Natural killer cell treated with Interleukin-12 subunit alpha and Interleukin-12 subunit beta and Interleukin-15 and Interleukin-18, amount 100 ng/mL, for 72 hours (primary cell): ENCODE measurements around the gene FOXN3. TPM values are rescaled to one million over a fixed set of nuclear protein-coding genes. Genes with fewer than 3 reads are reported as not detected.
A peak's percentile ranks its signal among the peaks of the same experiment; 100 is the strongest.

Experiments used
- ATAC-seq, 2 donors: fragments of 150-1000 bp; cut with Tn5 transposase in 1 of 2; sonication (Bioruptor Pico), chemical (Tn5 transposase) in 1 of 2; 2 replicates each; pipeline ENCODE4 v1.10.0; 2021
- DNase-seq: peaks from one replicate; pipeline ENCODE4 v3.0.0; 2022; ENCODE audit warnings: low spot score
- H3K27ac Mint-ChIP-seq, 2 donors: 1 replicate in 1 of 2; 2 replicates in 1 of 2; pipeline ENCODE4 v1.8.0; 2022; ENCODE audit warnings: mixed read lengths in 2 of 2, mild to moderate bottlenecking in 1 of 2, moderate library complexity in 1 of 2
- H3K27me3 Mint-ChIP-seq, 2 donors: 1 replicate in 1 of 2; 2 replicates in 1 of 2; pipeline ENCODE4 v1.8.0; 2022; ENCODE audit warnings: mixed read lengths in 2 of 2
- H3K36me3 Mint-ChIP-seq: one replicate; pipeline ENCODE4 v1.8.0; 2022; ENCODE audit warnings: mixed read lengths
- H3K4me1 Mint-ChIP-seq, 2 donors: 1 replicate in 1 of 2; 2 replicates in 1 of 2; pipeline ENCODE4 v1.8.0; 2022; ENCODE audit warnings: low read depth in 2 of 2, mixed read lengths in 2 of 2, mild to moderate bottlenecking in 1 of 2
- H3K4me3 Mint-ChIP-seq: one replicate; pipeline ENCODE4 v1.8.0; 2022; ENCODE audit warnings: mixed read lengths
- H3K9me3 Mint-ChIP-seq: 2 replicates; pipeline ENCODE4 v1.8.0; 2022; ENCODE audit warnings: mixed read lengths
- total RNA-seq, 2 donors: library from RNA; stranded (reverse); gene quantifications; one replicate each; pipeline ENCODE4 v1.2.3, GENCODE V29; 2022

The FOXN3 gene
- total RNA-seq, 2 donors from 2014 or later = 127 to 133 TPM

GRCh38 chr14:89144066-89144465 is 273.0 kb downstream of the FOXN3 start:
- DNase-seq (no peak), ATAC-seq (no peak)
- Mint-ChIP-seq H3K27ac (no peak overlapping the region), H3K4me3 (no peak overlapping the region), H3K36me3 (no peaks in the 10 kb centered on the region), H3K9me3 (no peaks in the 10 kb centered on the region), H3K4me1 (no peaks in the 10 kb centered on the region), H3K27me3 (peaks cover 12% of the 10 kb centered on the region in 2 donors)

- DNase-seq (no peak), ATAC-seq (no peak)
- H3K27me3 Mint-ChIP-seq = peaks cover 12% of the 10 kb centered on the region in 2 donors
- H3K27ac Mint-ChIP-seq = no peak overlapping the region
- no peaks in the 10 kb centered on the region for H3K9me3 Mint-ChIP-seq
- no peaks in the 10 kb centered on the region for H3K36me3 Mint-ChIP-seq
- H3K4me1 Mint-ChIP-seq = no peaks in the 10 kb centered on the region
- no peak overlapping the region for H3K4me3 Mint-ChIP-seq
Observed at GRCh38 chr14:89143595-89143994, 273.4 kb downstream of the FOXN3 start.

- no peak for DNase-seq
- peaks cover 12% of the 10 kb centered on the region in 2 donors for H3K27me3 Mint-ChIP-seq
- no peak overlapping the region for H3K4me3 Mint-ChIP-seq
- no peaks in the 10 kb centered on the region for H3K4me1 Mint-ChIP-seq
- ATAC-seq = no peak
- no peaks in the 10 kb centered on the region for H3K36me3 Mint-ChIP-seq
- no peaks in the 10 kb centered on the region for H3K9me3 Mint-ChIP-seq
- H3K27ac Mint-ChIP-seq = no peak overlapping the region
Observed at GRCh38 chr14:89142366-89142765, 274.7 kb downstream of the FOXN3 start.

GRCh38 chr14:89141862-89142261 is 275.2 kb downstream of the FOXN3 start:
- Mint-ChIP-seq H3K27ac (no peak overlapping the region), H3K4me1 (no peaks in the 10 kb centered on the region), H3K4me3 (no peak overlapping the region), H3K9me3 (no peaks in the 10 kb centered on the region), H3K27me3 (peaks cover 12% of the 10 kb centered on the region in 2 donors), H3K36me3 (no peaks in the 10 kb centered on the region)
- DNase-seq (no peak), ATAC-seq (no peak)

GRCh38 chr14:89140326-89140725 is 276.7 kb downstream of the FOXN3 start:
- H3K9me3 Mint-ChIP-seq = peaks cover 10% of the 10 kb centered on the region
- H3K4me3 Mint-ChIP-seq = no peak overlapping the region
- H3K27me3 Mint-ChIP-seq = peaks cover 12 to 13% of the 10 kb centered on the region in 2 donors
- H3K4me1 Mint-ChIP-seq = no peaks in the 10 kb centered on the region
- ATAC-seq (no peak), DNase-seq (no peak)
- H3K27ac Mint-ChIP-seq = no peak overlapping the region
- H3K36me3 Mint-ChIP-seq = peaks cover 14% of the 10 kb centered on the region

GRCh38 chr14:89139404-89140247 is 277.4 kb downstream of the FOXN3 start:
- ATAC-seq = no peak
- Mint-ChIP-seq H3K27me3 (peaks cover 6 to 11% of the 10 kb centered on the region in 2 donors), H3K36me3 (peaks cover 17% of the 10 kb centered on the region)

GRCh38 chr14:89138846-89139245 is 278.2 kb downstream of the FOXN3 start:
- Mint-ChIP-seq H3K36me3 (peaks cover 17% of the 10 kb centered on the region), H3K4me3 (no peak overlapping the region), H3K4me1 (no peaks in the 10 kb centered on the region), H3K9me3 (peaks cover 11% of the 10 kb centered on the region), H3K27me3 (peaks cover 4 to 6% of the 10 kb centered on the region in 2 donors), H3K27ac (no peak overlapping the region)
- ATAC-seq (no peak), DNase-seq (no peak)

More at GRCh38 chr14:89139404-89140247, 277.4 kb downstream of the FOXN3 start:
- H3K27ac Mint-ChIP-seq = no peak overlapping the region
- no peak for DNase-seq
- H3K9me3 Mint-ChIP-seq = peaks cover 11% of the 10 kb centered on the region
- no peak overlapping the region for H3K4me3 Mint-ChIP-seq
- no peaks in the 10 kb centered on the region for H3K4me1 Mint-ChIP-seq

GRCh38 chr14:89137526-89138163 is 279.4 kb downstream of the FOXN3 start:
- Mint-ChIP-seq H3K27me3 (peaks cover 4 to 6% of the 10 kb centered on the region in 2 donors), H3K27ac (no peak overlapping the region), H3K4me1 (no peaks in the 10 kb centered on the region), H3K4me3 (no peak overlapping the region), H3K9me3 (peaks cover 11% of the 10 kb centered on the region), H3K36me3 (peaks cover 17% of the 10 kb centered on the region)
- DNase-seq (no peak), ATAC-seq (peak in 1 of 2 donors; percentile 25)

- H3K4me3 Mint-ChIP-seq = no peak overlapping the region
- no peak for ATAC-seq
- peaks cover 17% of the 10 kb centered on the region for H3K36me3 Mint-ChIP-seq
- no peaks in the 10 kb centered on the region for H3K4me1 Mint-ChIP-seq
- peaks cover 4 to 6% of the 10 kb centered on the region in 2 donors for H3K27me3 Mint-ChIP-seq
- no peak for DNase-seq
- peaks cover 11% of the 10 kb centered on the region for H3K9me3 Mint-ChIP-seq
- no peak overlapping the region for H3K27ac Mint-ChIP-seq
Observed at GRCh38 chr14:89136587-89136986, 280.4 kb downstream of the FOXN3 start.

- DNase-seq (no peak), ATAC-seq (no peak)
- Mint-ChIP-seq H3K4me3 (no peak overlapping the region), H3K36me3 (peaks cover 17% of the 10 kb centered on the region), H3K27ac (no peak overlapping the region), H3K27me3 (peaks cover under 1 to 4% of the 10 kb centered on the region in 2 donors), H3K9me3 (peaks cover 11% of the 10 kb centered on the region), H3K4me1 (no peaks in the 10 kb centered on the region)
Observed at GRCh38 chr14:89134640-89135039, 282.4 kb downstream of the FOXN3 start.

GRCh38 chr14:89131004-89131750 is 285.9 kb downstream of the FOXN3 start:
- no peak for ATAC-seq
- Mint-ChIP-seq H3K9me3 (peaks cover 7% of the 10 kb centered on the region), H3K27ac (no peak overlapping the region), H3K4me1 (no peaks in the 10 kb centered on the region), H3K36me3 (peaks cover 12% of the 10 kb centered on the region), H3K27me3 (peaks cover 0 to 5% of the 10 kb centered on the region in 2 donors), H3K4me3 (no peak overlapping the region)
- DNase-seq = no peak

GRCh38 chr14:89129570-89129969 is 287.5 kb downstream of the FOXN3 start:
- Mint-ChIP-seq H3K9me3 (no peaks in the 10 kb centered on the region), H3K27me3 (peaks cover 0 to 2% of the 10 kb centered on the region in 2 donors), H3K36me3 (no peaks in the 10 kb centered on the region), H3K4me3 (no peak overlapping the region), H3K4me1 (no peaks in the 10 kb centered on the region), H3K27ac (no peak overlapping the region)
- DNase-seq (no peak), ATAC-seq (no peak)

- Mint-ChIP-seq H3K4me1 (no peaks in the 10 kb centered on the region), H3K9me3 (no peaks in the 10 kb centered on the region), H3K4me3 (no peak overlapping the region), H3K36me3 (no peaks in the 10 kb centered on the region), H3K27me3 (peaks cover 0 to 2% of the 10 kb centered on the region in 2 donors), H3K27ac (no peak overlapping the region)
- DNase-seq = no peak
- no peak for ATAC-seq
Observed at GRCh38 chr14:89128311-89129026, 288.6 kb downstream of the FOXN3 start.
